Dermis blood vessel endothelial cell (primary cell): ENCODE data around the gene TNKS1BP1. TPM values are rescaled to one million over a fixed set of nuclear protein-coding genes. Genes with fewer than 3 reads are reported as not detected.

ENCODE experiments used
- total RNA-seq: library from RNA; depleted of rRNA; stranded (reverse); fragments of >200 nt; gene quantifications from 2 replicates; pipeline ENCODE4 v1.2.3, GENCODE V29; 2014

The TNKS1BP1 gene
- total RNA-seq, 1 donor from 2014 or later, result 79.6 TPM

Other genes starting within 250 kb of the TNKS1BP1 start
- gene LRRC55, start 143.0 kb downstream of the TNKS1BP1 start, total RNA-seq, result 0.05 and 0.34 TPM in 2 replicates
- gene APLNR, start 87.7 kb downstream of the TNKS1BP1 start, total RNA-seq, result 3.0 and 19.6 TPM in 2 replicates
- 58.9 and 160 TPM in 2 replicates for gene SSRP1, start 10.9 kb upstream of the TNKS1BP1 start, total RNA-seq
- gene P2RX3, start 13.4 kb upstream of the TNKS1BP1 start, total RNA-seq, result not detected in 2 replicates
- not detected in 2 replicates for gene PRG3, start 56.2 kb upstream of the TNKS1BP1 start, total RNA-seq
- 0.19 TPM in 1 of 2 replicates, not detected in the other for gene PRG2, start 65.7 kb upstream of the TNKS1BP1 start, total RNA-seq
- 57.7 and 101 TPM in 2 replicates for gene SLC43A3, start 102.2 kb upstream of the TNKS1BP1 start, total RNA-seq
- gene RTN4RL2, start 135.6 kb upstream of the TNKS1BP1 start, total RNA-seq, result 0.14 and 0.51 TPM in 2 replicates
- 16.7 and 18.4 TPM in 2 replicates for gene SLC43A1, start 190.8 kb upstream of the TNKS1BP1 start, total RNA-seq
- gene TIMM10, start 205.8 kb upstream of the TNKS1BP1 start, total RNA-seq, result 28.1 and 39.8 TPM in 2 replicates
- gene SMTNL1, start 212.6 kb upstream of the TNKS1BP1 start, total RNA-seq, result not detected in 2 replicates
- 37.4 and 41.5 TPM in 2 replicates for gene UBE2L6, start 242.7 kb upstream of the TNKS1BP1 start, total RNA-seq